Activated CD4-positive, alpha-beta T cell treated with anti-CD3 and anti-CD28 coated beads, Interleukin-2, amount 50 U/mL, for 16 hours (primary cell): ENCODE measurements around the gene ASB1.
A peak's percentile ranks its signal among the peaks of the same experiment; 100 is the strongest.

Source experiments
- DNase-seq: peaks from one replicate; pipeline ENCODE4 v3.0.0-alpha.2; 2020

ASB1 gene

GRCh38 chr2:238426568-238427434 is at the start of gene ASB1:
ASB1 (plus strand) TSS chr2:238426927; CDS start chr2:238427071, 144 bp downstream.
- DNase-seq = peak; percentile 79

GRCh38 chr2:238378230-238379095 is 48.3 kb upstream of the ASB1 start:
- no peak for DNase-seq

- peak; percentile 45 for DNase-seq
Measured at GRCh38 chr2:238379096-238379810, 47.5 kb upstream of the ASB1 start.

- DNase-seq = no peak
Measured at GRCh38 chr2:238380336-238380735, 46.4 kb upstream of the ASB1 start.

- DNase-seq = no peak
Measured at GRCh38 chr2:238380785-238381184, 45.9 kb upstream of the ASB1 start.

- no peak for DNase-seq
Measured at GRCh38 chr2:238381341-238382115, 45.2 kb upstream of the ASB1 start.

- no peak for DNase-seq
Measured at GRCh38 chr2:238382381-238382781, 44.3 kb upstream of the ASB1 start.

- DNase-seq = no peak
Measured at GRCh38 chr2:238383135-238383534, 43.6 kb upstream of the ASB1 start.

GRCh38 chr2:238383743-238384380 is 42.9 kb upstream of the ASB1 start:
- no peak for DNase-seq

GRCh38 chr2:238387332-238387731 is 39.4 kb upstream of the ASB1 start:
- no peak for DNase-seq

- no peak for DNase-seq
Measured at GRCh38 chr2:238388794-238389193, 37.9 kb upstream of the ASB1 start.

- no peak for DNase-seq
Measured at GRCh38 chr2:238389988-238390589, 36.6 kb upstream of the ASB1 start.

GRCh38 chr2:238391042-238391689 is 35.6 kb upstream of the ASB1 start:
- no peak for DNase-seq

GRCh38 chr2:238396663-238397062 is 30.1 kb upstream of the ASB1 start:
- DNase-seq = no peak

- DNase-seq = no peak
Measured at GRCh38 chr2:238397356-238397755, 29.4 kb upstream of the ASB1 start.

- no peak for DNase-seq
Measured at GRCh38 chr2:238398577-238398976, 28.1 kb upstream of the ASB1 start.

- no peak for DNase-seq
Measured at GRCh38 chr2:238399094-238399493, 27.6 kb upstream of the ASB1 start.

- DNase-seq = no peak
Measured at GRCh38 chr2:238401551-238401950, 25.2 kb upstream of the ASB1 start.

- no peak for DNase-seq
Measured at GRCh38 chr2:238403632-238404405, 22.9 kb upstream of the ASB1 start.
